GM19397 (cell line): Measurements from ENCODE around the gene PGM5.
"Not testable (repeated sequence)": the region's sequence is repeated elsewhere in the genome, so short reads cannot be mapped to it uniquely, and the experiment has no call there.

ENCODE experiments used
- ATAC-seq: cut with Tn5 transposase; IDR thresholded peaks from one replicate; pipeline ENCODE4 v1.9.1; 2021; ENCODE audit warnings: mild to moderate bottlenecking, moderate library complexity; ENCODE audit not compliant: unreplicated experiment

Gene PGM5

DNA sequence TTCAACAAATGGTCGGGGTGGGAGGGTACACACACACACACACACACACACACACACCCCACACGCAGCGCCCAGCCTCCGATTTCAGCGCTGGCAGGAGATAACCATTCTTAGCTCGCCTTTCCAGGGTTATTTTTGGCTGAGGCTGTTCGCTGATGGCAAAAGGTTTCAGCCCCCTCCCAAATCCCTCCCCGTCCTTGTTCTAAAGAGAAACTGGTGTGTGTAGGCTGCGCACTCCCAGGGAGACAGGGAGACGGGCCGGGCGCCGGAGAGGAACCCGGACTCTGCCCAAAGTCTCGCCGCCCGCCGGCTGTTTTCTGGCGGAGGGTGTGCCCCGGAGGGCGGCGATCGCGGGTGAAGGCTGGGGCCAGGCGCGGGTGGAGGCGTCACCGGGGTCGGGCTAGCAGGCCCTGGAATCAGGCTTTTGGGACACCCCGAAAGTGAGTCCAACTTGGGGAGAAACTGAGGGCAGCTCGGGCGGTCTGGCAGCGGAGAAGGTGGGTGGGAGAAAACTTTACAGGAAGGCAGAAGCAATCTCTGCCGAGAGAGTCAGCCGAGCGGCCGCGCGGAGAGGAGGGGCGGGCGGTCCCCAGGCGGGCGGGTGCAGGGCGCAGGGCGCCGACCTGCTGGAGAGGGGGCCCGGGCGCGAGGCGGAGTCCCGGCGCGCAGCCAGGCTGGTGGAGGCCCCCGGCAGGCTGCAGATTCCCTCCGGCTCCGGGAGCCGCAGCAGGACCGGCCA lies at the start of gene PGM5:
PGM5 (plus strand) TSS at position 232 of the 739 bp plus-strand sequence. CDS start 517 bp downstream, outside the sequence.
- ATAC-seq, result not testable (repeated sequence)

- ATAC-seq, result not testable (repeated sequence)
Observed at GRCh38 chr9:68307127-68307526, 49.3 kb upstream of the PGM5 start.

GRCh38 chr9:68307654-68308053 lies 48.8 kb upstream of the PGM5 start:
- not testable (repeated sequence) for ATAC-seq

DNA sequence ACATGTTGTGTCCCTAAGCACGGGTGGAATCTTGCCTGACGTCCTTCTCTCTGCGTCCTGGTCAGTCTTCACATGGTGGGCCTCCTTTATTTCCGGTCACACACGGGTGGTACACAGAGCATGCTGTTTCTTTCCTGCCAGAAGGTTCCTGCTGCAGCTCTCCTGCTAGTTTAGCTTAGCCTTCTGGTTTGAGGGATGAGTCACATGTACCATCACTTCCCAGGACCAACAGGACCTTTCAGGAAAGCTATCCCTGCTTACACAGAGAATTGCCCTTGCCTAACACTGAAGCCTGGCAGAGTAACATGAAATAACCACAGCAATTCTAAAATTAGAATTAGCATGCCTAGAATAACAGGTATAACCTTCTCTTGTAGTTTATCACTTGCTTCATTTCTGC lies 45.2 kb upstream of the PGM5 start:
- not testable (repeated sequence) for ATAC-seq

- not testable (repeated sequence) for ATAC-seq
Observed at GRCh38 chr9:68318209-68318608, 38.2 kb upstream of the PGM5 start.

GRCh38 chr9:68323749-68324148 lies 32.7 kb upstream of the PGM5 start:
- ATAC-seq, result not testable (repeated sequence)

- not testable (repeated sequence) for ATAC-seq
Observed at GRCh38 chr9:68324518-68324917, 31.9 kb upstream of the PGM5 start.

DNA sequence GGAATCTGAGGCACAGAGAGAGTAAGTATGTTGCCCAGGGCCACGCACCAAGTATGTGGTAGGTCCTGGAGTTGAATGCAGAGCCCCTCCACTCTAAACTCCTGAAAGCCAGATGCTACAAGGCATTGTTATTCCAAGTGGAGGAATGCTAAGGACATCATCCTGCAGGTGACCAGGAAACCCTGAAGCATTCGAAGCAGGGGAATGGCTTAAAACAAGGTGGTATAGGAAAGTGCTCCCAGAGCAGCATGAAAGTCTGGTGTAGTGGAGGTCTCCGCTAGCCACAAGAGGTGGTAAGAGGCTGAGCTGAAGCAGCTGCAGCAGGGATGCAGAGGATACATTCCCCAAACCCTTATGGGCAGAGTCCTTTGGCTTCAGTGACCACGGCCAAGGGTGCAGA lies 27.3 kb upstream of the PGM5 start:
- not testable (repeated sequence) for ATAC-seq

- not testable (repeated sequence) for ATAC-seq
Observed at GRCh38 chr9:68330531-68331173, 25.8 kb upstream of the PGM5 start.

GRCh38 chr9:68332122-68332521 lies 24.3 kb upstream of the PGM5 start:
- ATAC-seq, result not testable (repeated sequence)

DNA sequence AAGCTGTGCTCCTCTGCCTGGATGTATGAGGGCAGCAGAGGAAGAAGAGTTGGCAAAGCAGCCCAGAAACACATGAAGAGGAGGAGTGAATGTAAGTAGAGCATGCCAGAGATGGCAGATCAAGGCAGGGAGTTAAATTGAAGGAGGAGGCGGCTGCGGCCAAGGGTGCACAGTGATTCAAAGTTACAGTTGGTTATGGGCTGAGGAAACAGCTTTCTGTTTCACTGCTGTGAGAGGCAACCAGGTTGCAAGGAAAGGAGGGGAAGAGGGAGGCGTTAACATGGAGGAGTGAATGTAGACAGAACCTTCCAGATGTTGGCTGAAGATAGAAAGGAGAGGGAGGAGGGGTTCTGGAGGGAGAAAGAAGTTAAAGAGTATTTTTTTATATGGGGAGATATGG lies 20.5 kb upstream of the PGM5 start:
- ATAC-seq, result not testable (repeated sequence)

DNA sequence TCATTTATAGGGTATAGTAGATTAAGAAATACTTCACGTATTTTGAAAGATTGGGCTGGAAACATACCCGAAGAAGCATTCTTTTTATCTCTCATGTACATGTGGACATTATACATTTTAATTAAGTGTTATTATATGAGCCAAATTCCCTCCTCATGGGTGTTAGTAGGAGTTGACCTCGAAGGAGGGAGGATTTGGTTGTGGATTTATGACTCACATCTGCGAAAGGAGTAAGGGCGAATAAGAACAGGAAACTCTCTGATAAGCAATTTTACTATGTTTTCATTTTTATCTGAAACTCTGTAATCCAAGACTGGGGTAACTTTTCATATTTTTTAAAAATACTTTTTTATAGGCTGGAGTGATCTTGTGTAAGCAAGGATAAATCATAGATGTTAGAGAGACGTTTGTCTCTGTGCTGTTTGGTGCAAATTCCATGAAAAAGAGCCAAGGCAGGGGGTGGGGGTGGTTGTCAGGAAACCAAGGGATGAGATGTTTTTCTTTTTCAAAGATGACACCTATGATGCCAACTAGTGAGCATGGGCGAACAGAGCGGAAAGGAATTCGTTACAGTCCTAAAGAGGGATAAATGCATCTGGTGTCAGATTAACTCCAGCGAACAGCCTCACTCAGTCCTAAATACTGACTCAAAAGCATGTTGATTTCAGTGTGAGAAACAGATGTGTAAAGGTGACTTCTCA lies 19.6 kb upstream of the PGM5 start:
- not testable (repeated sequence) for ATAC-seq

- ATAC-seq, result not testable (repeated sequence)
Observed at GRCh38 chr9:68338000-68338399, 18.4 kb upstream of the PGM5 start.

DNA sequence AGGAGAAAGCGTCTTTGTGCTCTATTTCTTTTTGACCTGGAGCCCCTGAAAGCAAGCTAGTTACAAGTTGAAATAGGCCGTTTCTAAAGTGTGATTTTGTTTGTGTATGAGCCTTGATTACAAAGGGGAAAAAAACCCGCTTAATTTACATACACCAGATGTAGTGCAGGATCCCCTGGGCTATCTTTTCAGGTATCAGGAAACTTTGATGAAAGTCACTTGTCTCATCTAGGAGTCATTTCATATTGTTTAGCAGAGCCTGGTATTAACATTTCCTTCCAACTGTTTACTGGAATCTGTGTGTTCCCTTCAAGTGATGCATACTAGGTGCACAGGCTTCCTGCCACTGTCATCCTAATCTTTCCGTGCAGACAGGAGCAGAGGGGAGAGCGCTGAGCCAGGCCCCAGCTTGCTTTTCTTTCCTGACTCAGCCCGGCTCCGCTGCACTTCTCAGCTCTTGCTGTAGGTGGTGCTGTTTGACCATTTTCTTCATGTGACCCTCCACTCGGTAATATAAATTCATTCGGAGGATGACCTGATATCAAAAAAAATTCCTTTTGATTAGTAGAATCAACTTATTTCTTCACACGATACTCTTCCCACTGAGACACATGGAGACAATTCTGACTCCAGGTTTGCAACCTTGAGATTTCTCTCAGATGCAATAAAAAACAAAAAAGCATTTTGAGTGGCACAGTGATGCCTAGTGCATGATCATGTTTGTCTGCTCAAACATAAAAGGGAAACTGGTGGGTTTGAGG lies 14.0 kb upstream of the PGM5 start:
- ATAC-seq, result peak; percentile 81

DNA sequence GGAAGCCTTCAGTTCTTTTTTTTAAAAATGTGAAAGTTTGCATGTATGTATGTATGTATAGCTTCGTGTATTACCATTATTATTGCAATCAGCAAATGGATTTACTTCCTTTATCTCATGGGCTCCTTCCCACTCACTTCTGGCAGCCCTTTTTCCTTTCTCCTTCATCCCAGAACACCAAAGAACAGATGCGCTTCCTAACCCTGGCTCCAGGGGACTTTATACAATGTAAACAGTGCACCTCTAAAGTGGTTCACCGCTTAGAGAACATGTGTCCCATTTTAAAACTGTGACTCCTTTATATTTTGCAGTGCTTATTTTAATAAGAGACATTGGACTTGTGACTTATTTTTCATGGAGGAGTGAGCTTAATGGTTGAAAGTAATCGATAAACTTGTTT lies 13.2 kb upstream of the PGM5 start:
- not testable (repeated sequence) for ATAC-seq

DNA sequence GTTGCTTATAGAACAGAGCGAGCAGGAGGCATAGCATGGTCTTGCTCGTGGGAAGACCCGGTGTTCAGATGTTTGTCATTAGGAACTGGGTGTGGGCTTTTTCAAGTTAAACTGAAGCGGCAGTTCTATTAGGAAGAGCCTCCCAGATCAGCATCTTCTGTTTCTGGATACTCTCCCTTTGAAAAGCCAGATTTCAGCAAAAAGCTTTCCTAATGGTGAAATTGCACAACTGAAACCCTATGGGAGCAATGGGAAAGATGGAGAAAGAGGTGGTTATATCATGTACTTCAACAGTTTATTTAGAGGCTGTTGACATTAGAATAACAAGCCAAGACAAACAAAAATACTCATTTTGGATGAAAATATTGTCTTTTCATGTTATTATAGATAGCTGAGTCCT lies 12.4 kb upstream of the PGM5 start:
- not testable (repeated sequence) for ATAC-seq

DNA sequence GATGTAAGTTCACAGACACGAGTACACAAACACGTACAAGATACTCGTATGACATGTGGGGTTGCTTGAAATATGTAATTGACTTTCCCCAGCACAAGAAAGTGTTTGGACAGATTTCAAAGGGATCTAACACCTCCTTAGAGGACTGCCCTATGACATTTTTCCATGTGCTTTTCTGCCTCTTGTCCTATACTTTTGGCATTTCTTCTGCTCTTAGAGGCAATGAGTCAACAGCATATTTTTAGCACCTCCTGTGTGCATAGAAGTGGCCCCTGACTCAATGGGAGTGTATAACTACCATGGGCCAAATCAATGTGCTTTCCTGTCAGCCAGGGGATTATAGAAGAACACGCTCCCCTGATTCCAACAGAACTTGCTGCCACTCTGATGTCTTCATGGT lies 4.7 kb upstream of the PGM5 start:
- not testable (repeated sequence) for ATAC-seq

DNA sequence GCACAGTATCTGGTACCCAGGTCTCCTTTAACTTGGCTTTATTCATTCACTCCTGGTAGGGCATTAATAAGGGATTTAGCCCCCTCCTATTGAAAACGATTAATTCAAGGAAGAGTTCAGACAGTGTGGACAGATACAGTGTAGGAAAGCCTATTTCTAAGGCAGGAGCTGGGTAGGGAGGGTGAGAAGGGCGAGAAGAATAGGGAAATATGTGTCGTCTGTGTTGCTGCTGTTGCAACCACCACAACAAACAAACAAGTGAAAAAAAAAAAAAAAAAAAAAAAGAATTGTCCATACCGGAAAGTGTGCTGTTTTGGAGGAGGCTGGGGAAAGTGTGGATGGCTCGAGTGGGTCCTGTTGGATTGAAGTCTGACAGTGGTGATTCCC lies 425 bp upstream of the PGM5 start:
- ATAC-seq, result not testable (repeated sequence)

- ATAC-seq, result not testable (repeated sequence)
Observed at GRCh38 chr9:68357119-68357714, 806 bp downstream of the PGM5 start.

DNA sequence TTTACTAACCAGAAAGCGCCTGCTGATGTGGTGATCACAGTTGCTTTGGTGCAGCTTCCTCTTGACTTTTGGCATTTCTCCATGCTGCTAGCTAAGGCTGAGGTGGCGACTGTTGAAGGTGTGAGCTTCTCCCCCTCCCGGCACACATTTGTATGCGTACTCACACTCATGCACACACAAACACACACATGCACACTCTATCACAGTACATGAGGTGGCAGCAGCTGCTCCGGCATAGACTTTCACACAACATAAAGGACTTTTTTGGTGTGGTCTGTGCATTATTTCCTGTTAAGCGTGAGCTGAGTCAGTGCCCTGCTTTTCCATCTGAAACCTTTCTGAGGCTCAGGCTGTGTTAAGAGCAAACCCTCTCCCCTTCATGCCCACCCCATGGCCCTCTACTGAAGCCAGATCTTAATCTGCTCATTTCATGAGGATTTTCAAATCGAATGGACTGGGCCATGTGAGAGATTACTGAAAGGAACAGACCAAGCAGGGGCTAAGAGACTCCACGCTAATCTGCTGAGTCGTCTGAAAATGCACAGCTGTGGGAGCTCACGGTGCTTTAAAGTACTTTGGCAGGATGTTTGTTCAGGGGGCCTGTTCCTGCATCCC lies 10.6 kb downstream of the PGM5 start:
- peak; percentile 54 for ATAC-seq
